CD14-positive monocyte (primary cell): Measurements from ENCODE around the gene SEC16A. TPM values are rescaled to one million over a fixed set of nuclear protein-coding genes. Genes with fewer than 3 reads are reported as not detected.

Experiments
- DNase-seq, 3 donors: peaks; one replicate each; pipeline ENCODE4 v3.0.0-alpha.2; 2011 to 2022
- H2AFZ ChIP-seq: 2 replicates; pipeline ENCODE4 v1.6.0; 2012; ENCODE audit warnings: mild to moderate bottlenecking, low read depth, low read length, inconsistent platforms; ENCODE audit not compliant: insufficient read depth, poor library complexity, severe bottlenecking
- H3K27ac ChIP-seq, 2 donors: 1 replicate in 1 of 2; 2 replicates in 1 of 2; pipeline ENCODE4 v1.5.1; 2012 to 2013; ENCODE audit warnings: low read length in 2 of 2, control low read depth in 1 of 2, inconsistent platforms in 1 of 2, low read depth in 1 of 2, mild to moderate bottlenecking in 1 of 2
- H3K27me3 ChIP-seq, 2 donors: one replicate each; pipeline versions ENCODE4 v1.6.0 to v1.6.1; 2011 to 2013; ENCODE audit warnings: low read length in 2 of 2; ENCODE audit not compliant: control insufficient read depth in 2 of 2, insufficient read depth in 2 of 2
- H3K36me3 ChIP-seq, 2 donors: replicated peaks in 1 of 2; 1 replicate in 1 of 2; 2 replicates in 1 of 2; pipeline versions ENCODE4 v1.5.1 to v1.6.1; 2012 to 2013; ENCODE audit warnings: low read length in 2 of 2, control low read depth in 1 of 2, inconsistent platforms in 1 of 2, mild to moderate bottlenecking in 1 of 2; ENCODE audit not compliant: insufficient read depth in 2 of 2, control insufficient read depth in 1 of 2
- H3K4me1 ChIP-seq, 2 donors: 1 replicate in 1 of 2; 2 replicates in 1 of 2; pipeline versions ENCODE4 v1.5.1 to v1.6.1; 2012 to 2013; ENCODE audit warnings: low read length in 2 of 2, control low read depth in 1 of 2, inconsistent platforms in 1 of 2, mild to moderate bottlenecking in 1 of 2, moderate library complexity in 1 of 2; ENCODE audit not compliant: insufficient read depth in 2 of 2, control insufficient read depth in 1 of 2
- H3K4me2 ChIP-seq: replicated peaks from 2 replicates; pipeline ENCODE3; 2012; ENCODE audit warnings: low read length, moderate library complexity, mild to moderate bottlenecking; ENCODE audit not compliant: poor library complexity, severe bottlenecking; ENCODE audit errors: extremely low read depth
- H3K4me3 ChIP-seq, 3 experiments: fragments of 200-600 bp in 1 of 3; sonication (generic) in 1 of 3; replicated peaks in 1 of 3; 1 replicate in 2 of 3; 2 replicates in 1 of 3; pipeline ENCODE4 v1.5.1; 2011 to 2013; ENCODE audit warnings: low read length in 3 of 3, mild to moderate bottlenecking in 3 of 3, control low read depth in 2 of 3, low read depth in 2 of 3, inconsistent platforms in 1 of 3, moderate library complexity in 1 of 3
- H3K79me2 ChIP-seq: 2 replicates; pipeline ENCODE4 v1.6.0; 2012; ENCODE audit warnings: mild to moderate bottlenecking, control low read depth, inconsistent platforms, low read length, moderate library complexity; ENCODE audit not compliant: insufficient read depth
- H3K9ac ChIP-seq: 2 replicates; pipeline ENCODE4 v1.6.0; 2017; ENCODE audit warnings: low read length, mild to moderate bottlenecking; ENCODE audit not compliant: insufficient read depth, poor library complexity, severe bottlenecking
- H3K9me3 ChIP-seq, 2 donors: replicated peaks in 1 of 2; 1 replicate in 1 of 2; 2 replicates in 1 of 2; pipeline versions ENCODE4 v1.5.1 to v1.6.1; 2012 to 2013; ENCODE audit warnings: low read length in 2 of 2, control low read depth in 1 of 2; ENCODE audit not compliant: control insufficient read depth in 1 of 2, insufficient read depth in 1 of 2
- H4K20me1 ChIP-seq: 2 replicates; pipeline ENCODE4 v1.6.0; 2012; ENCODE audit warnings: mild to moderate bottlenecking, low read length, control low read depth, moderate library complexity; ENCODE audit not compliant: insufficient read depth
- H3K27ac Mint-ChIP-seq, 7 donors: one replicate each; pipeline ENCODE4 v1.8.0; 2020; ENCODE audit warnings: mild to moderate bottlenecking in 7 of 7, mixed read lengths in 7 of 7, moderate library complexity in 6 of 7, inconsistent platforms in 2 of 7
- H3K27me3 Mint-ChIP-seq, 3 donors: one replicate each; pipeline ENCODE4 v1.8.0; 2021 to 2022; ENCODE audit warnings: low read depth in 3 of 3, mild to moderate bottlenecking in 3 of 3, mixed read lengths in 3 of 3, moderate library complexity in 3 of 3, inconsistent platforms in 1 of 3
- H3K36me3 Mint-ChIP-seq, 2 donors: one replicate each; pipeline ENCODE4 v1.8.0; 2020; ENCODE audit warnings: mixed read lengths in 2 of 2, inconsistent platforms in 1 of 2, mild to moderate bottlenecking in 1 of 2
- H3K4me1 Mint-ChIP-seq: one replicate; pipeline ENCODE4 v1.8.0; 2020; ENCODE audit warnings: mild to moderate bottlenecking, mixed read lengths
- H3K4me3 Mint-ChIP-seq, 2 donors: one replicate each; pipeline ENCODE4 v1.8.0; 2020; ENCODE audit warnings: mild to moderate bottlenecking in 2 of 2, mixed read lengths in 2 of 2, moderate library complexity in 1 of 2
- H3K9me3 Mint-ChIP-seq, 7 donors: one replicate each; pipeline ENCODE4 v1.8.0; 2020 to 2022; ENCODE audit warnings: mixed read lengths in 7 of 7, mild to moderate bottlenecking in 6 of 7, moderate library complexity in 6 of 7, inconsistent platforms in 2 of 7
- WGBS: methylation state at CpG from one replicate; pipeline ENCODE4 v1.1.5; 2013; ENCODE audit warnings: missing lambda C conversion rate; ENCODE audit not compliant: insufficient coverage; 5-methylcytosine and 5-hydroxymethylcytosine counted together
- intact Hi-C, 2 donors: fragments of 100-400 bp; cut with micrococcal nuclease; formaldehyde crosslinking; loops; one replicate each; pipeline versions ENCODE4 v1.15.0 to v1.15.1; 2023
- polyA plus RNA-seq, 3 donors: library from polyadenylated mRNA; depleted of rRNA in 1 of 3; unstranded in 2 of 3; stranded (reverse) in 1 of 3; fragments of 300-500 nt in 2 of 3; fragments of >200 nt in 1 of 3; fragmentation: Illumina TruSeq in 2 of 3; gene quantifications; 1 replicate in 2 of 3; 2 replicates in 1 of 3; pipeline ENCODE4 v1.2.3, GENCODE V29; 2012 to 2021
- TF ChIP-seq, protein P1 (sequence below): fragments of 200-600 bp; IDR thresholded peaks from one replicate; pipeline ENCODE4 v1.8.0; 2022; ENCODE audit warnings: antibody characterized with exemption, mild to moderate bottlenecking

Gene SEC16A
- polyA plus RNA-seq, 3 donors: 11.1 to 36.8 (median 19.1) TPM

DNA sequence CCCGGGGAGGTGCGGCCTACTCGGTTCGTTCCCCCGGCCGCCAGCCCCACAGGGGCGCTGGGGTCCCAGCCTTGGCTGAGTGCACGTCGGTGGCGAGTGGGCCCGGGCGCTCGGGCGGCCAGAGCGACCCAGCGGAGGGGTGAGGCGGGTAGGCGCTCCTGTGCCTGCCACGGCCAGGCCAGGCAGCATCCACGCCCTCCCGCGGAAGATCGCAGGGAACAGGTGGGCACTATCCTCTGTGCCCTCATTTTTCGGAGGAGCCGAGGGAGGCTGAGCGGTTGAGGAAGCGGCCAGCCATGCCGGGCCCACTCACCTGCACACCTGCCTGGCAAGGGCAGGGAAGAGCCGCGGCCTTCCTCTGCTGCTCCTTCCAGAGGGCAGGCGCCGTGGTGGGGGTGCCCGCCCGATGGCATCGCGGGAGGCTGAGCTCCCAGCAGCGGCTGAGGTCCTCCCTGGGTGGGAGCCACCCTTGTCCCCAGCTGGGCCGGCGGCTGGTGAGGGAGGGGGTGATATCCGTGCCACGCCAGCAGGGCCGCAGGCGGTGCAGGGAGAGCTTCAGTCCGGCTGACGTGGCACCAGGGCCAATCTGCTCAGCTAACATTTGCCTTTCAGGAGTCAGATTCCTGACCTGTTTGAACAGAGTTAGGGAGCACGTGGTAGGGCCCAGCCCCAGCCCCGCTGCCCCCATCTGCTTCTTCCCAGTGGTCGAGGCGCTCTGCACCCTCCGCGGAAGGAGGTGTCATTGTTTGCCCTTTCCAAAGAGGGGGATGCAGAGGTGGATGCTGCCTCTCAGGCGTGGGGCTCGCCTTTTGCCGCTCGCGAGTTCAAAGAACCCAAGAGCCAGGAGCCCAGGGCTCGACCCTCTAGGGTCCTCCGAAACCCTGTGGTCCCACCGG lies 1.6 kb upstream of the SEC16A start:
- intact Hi-C loops: loop anchor here (1.0 to 10.0 kb wide), 6 partner anchors 63 to 240 kb away; partner anchors contain the start of genes NOTCH1 (in 2 of the 2), AGPAT2 (in 1 of the 2) and DNLZ (in 1 of the 2)
- peaks cover 5 to 10% of the 10 kb centered on the region in 2 donors for H3K36me3 Mint-ChIP-seq

More for the DNA sequence above, 1.6 kb upstream of the SEC16A start:
- Mint-ChIP-seq H3K4me1 (peaks cover 17% of the 10 kb centered on the region), H3K27ac (peak overlapping the region in 3 of 7 donors; percentile 38 to 72 (median 50)), H3K27me3 (peaks cover 0 to 9% (median 9%) of the 10 kb centered on the region in 3 donors), H3K4me3 (peak overlapping the region; percentile 21 to 43), H3K9me3 (no peaks in the 10 kb centered on the region)
- H3K79me2 ChIP-seq: peaks cover 34% of the 10 kb centered on the region
- H3K27ac ChIP-seq: peak overlapping the region in 1 of 2 donors; percentile 98
- peak overlapping the region; percentile 46 for H2AFZ ChIP-seq
- peak overlapping the region; percentile 85 for H3K9ac ChIP-seq
- TF ChIP-seq, protein P1, sequence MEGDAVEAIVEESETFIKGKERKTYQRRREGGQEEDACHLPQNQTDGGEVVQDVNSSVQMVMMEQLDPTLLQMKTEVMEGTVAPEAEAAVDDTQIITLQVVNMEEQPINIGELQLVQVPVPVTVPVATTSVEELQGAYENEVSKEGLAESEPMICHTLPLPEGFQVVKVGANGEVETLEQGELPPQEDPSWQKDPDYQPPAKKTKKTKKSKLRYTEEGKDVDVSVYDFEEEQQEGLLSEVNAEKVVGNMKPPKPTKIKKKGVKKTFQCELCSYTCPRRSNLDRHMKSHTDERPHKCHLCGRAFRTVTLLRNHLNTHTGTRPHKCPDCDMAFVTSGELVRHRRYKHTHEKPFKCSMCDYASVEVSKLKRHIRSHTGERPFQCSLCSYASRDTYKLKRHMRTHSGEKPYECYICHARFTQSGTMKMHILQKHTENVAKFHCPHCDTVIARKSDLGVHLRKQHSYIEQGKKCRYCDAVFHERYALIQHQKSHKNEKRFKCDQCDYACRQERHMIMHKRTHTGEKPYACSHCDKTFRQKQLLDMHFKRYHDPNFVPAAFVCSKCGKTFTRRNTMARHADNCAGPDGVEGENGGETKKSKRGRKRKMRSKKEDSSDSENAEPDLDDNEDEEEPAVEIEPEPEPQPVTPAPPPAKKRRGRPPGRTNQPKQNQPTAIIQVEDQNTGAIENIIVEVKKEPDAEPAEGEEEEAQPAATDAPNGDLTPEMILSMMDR: no peak
- peak overlapping the region; percentile 88 for H3K4me2 ChIP-seq
- H3K36me3 ChIP-seq: peaks cover 5 to 10% of the 10 kb centered on the region in 2 donors
- peaks cover 26 to 39% of the 10 kb centered on the region in 2 donors for H3K4me1 ChIP-seq
- H3K27me3 ChIP-seq: peaks cover 0 to 4% of the 10 kb centered on the region in 2 donors
- DNase-seq: peak in 1 of 3 donors; percentile 25
- H4K20me1 ChIP-seq: peaks cover 43% of the 10 kb centered on the region
- H3K4me3 ChIP-seq: peak overlapping the region in 2 of 3 experiments; percentile 4 to 72
- WGBS: 39% methylated on average over 49 of the region's 59 CpGs
- H3K9me3 ChIP-seq: no peaks in the 10 kb centered on the region
